Measurements from ENCODE around the gene CADPS.

GRCh38 chr3:62582495-62583172, 292.6 kb downstream of the CADPS start:
- no peak for TF ChIP-seq CTCF (conservative IDR thresholded peaks at IDR 0.05)
- no peak for TF ChIP-seq ZFX (IDR thresholded peaks at IDR 0.05)
